GM10266 (cell line): Measurements from ENCODE around the gene PPP1R3C.

ENCODE experiments used
- DNase-seq: peaks from one replicate; pipeline ENCODE4 v3.0.0; 2012; ENCODE audit errors: extremely low spot score
- TF ChIP-seq, protein P1 (sequence below): IDR thresholded peaks from 2 replicates; pipeline ENCODE4 v1.5.1; 2012; ENCODE audit warnings: mild to moderate bottlenecking, low read depth; ENCODE audit not compliant: control insufficient read depth, insufficient read depth; ENCODE audit errors: missing control alignments

PPP1R3C gene

DNA sequence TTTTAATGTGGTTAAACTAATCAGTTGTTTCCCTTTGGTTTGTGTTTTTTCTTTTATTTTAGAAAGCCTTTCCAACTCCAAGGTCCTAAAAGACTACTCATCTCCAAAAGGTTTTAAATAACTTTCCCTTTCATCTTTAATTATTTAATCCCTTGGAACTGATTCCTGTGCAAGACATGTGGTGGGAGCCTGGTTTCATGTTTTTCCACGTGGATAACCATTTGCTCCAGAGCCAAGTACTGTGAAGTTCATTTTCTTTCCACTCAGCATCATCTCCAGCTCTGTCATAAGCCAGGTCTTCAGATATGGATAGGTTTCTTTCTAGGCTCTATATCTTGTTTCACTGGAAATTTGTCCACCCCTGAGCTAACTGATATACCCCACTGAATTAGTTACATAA, 16.7 kb downstream of the PPP1R3C start:
- DNase-seq = no peak
- TF ChIP-seq, protein P1, sequence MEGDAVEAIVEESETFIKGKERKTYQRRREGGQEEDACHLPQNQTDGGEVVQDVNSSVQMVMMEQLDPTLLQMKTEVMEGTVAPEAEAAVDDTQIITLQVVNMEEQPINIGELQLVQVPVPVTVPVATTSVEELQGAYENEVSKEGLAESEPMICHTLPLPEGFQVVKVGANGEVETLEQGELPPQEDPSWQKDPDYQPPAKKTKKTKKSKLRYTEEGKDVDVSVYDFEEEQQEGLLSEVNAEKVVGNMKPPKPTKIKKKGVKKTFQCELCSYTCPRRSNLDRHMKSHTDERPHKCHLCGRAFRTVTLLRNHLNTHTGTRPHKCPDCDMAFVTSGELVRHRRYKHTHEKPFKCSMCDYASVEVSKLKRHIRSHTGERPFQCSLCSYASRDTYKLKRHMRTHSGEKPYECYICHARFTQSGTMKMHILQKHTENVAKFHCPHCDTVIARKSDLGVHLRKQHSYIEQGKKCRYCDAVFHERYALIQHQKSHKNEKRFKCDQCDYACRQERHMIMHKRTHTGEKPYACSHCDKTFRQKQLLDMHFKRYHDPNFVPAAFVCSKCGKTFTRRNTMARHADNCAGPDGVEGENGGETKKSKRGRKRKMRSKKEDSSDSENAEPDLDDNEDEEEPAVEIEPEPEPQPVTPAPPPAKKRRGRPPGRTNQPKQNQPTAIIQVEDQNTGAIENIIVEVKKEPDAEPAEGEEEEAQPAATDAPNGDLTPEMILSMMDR = no peak

DNA sequence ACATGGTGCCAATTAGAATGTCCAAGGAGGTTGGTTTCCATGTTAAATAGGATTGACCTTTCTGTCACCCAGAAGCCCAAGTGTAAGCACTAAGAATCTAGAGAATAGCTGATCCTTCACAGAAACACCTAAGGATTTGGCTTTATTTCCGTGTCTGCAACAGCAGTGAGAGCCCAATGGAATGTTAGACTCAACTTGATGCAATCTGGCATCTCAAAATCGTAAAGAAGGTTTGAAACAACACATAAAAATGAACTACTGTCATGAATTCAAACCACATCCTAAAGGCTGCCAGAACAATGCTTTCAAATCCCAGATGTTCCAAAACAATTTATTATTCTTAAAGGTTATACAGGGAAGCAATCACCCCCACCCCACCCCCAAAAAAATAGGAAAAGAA, 18.6 kb downstream of the PPP1R3C start:
- DNase-seq = no peak
- TF ChIP-seq, protein P1 = no peak

DNA sequence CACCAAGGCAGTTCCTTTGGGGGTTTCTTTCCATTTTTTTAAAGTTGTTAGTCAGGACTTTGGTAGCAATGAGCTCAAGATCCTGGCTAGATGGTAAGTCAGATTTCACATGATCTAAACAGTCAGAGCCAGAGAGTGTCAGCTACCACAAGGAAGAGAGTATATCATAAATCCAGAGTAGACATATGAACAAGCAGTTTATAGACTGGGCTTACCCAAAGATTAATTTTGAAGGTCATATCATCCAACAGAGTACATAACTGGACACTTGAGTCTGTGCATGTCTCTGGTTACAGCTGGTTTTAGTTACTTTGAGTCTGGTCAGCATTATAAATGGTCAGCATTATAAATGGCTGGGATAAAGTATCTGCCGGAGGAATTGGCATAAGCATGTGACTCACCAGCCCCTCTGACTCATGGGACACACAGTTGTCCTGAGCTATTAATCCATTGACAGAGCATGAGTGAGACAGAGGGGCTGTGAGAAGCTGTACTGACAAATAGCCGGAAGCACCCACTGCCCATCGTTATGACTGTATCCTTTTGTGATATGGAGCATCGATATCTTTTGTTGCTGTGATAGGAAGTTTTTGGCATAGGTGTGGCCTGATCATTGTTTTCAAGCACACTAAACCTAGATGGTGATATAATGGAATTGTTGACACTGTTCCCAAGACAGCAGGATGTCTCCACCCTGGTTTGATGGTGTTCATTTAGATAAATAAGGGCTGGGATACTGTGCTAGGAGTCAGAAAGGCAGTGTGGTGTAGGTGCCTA, 19.3 kb downstream of the PPP1R3C start:
- no peak for DNase-seq
- TF ChIP-seq, protein P1 = no peak

DNA sequence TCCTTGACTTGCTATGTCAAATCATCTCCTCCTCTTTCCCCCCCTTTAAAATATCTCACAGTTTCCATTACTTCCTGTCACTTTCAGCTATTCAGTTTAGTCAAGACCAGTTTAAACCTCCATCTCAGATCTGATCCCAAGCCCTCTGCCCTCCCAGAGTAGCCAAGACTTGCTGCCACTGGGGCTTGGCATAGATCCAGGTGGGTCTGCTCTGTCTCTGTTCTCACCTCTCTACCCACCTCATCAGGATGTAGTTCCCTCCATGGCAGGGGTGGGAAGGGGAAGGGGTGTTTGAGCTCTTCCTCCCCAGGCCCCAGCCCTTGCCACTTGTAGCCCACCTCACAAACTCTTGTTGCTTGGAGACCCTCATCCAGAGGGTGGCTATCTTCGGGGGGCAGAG, 22.0 kb downstream of the PPP1R3C start:
- TF ChIP-seq, protein P1 = no peak
- no peak for DNase-seq

DNA sequence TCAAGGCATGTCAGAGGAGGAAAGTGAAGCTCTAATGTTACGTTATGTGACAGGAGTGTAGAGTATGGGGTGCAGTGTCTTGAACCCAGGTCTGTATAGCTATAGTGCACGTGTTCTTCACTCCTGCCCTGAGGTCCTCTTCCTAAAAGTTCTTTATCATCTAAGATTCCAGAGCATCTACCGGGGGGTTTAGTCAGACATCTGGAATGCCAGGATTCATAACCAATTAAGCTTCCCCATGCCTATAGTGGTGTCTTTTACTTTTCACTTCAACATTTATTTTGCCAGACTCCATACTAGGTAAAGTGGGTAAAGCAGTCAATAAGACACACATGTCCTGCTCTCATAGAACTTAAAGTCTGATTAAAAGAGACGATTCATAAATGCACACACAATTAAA, 22.4 kb downstream of the PPP1R3C start:
- no peak for DNase-seq
- TF ChIP-seq, protein P1 = no peak

DNA sequence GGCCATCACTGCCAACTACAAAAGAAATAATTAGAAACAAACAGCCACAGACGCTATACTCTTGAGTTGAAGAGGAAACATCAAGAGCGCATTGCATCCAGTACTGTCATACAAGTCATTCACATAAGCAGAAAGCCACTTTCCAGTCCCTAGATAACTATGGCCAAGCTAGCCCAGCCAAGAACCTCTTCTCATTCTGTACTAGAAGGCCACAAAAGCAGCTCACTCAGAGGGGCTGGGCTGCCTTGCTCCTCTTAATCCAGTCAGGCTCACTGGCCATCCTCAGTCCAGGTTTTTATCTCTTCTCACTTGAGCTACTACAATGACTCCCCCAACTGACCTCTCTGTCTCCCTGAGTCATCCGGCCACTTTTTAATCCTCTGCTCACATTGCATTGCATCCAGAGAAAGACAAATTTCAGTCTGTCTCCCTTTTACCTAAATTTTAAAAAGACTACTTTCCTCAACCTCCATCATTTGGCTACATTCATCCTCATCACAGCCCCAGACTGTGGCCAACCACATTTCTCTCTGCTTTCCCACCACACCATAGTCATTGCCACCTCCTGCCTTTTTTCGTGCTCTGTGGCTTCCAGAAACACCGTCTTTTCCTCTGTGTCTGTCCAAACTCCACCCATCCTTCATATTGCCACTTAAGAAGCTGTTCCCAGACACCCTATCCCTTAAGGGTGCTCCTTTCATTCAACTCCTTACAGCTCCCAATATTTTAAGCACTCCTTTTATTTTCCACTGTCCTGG, 25.0 kb downstream of the PPP1R3C start:
- no peak for DNase-seq
- TF ChIP-seq, protein P1 = no peak

DNA sequence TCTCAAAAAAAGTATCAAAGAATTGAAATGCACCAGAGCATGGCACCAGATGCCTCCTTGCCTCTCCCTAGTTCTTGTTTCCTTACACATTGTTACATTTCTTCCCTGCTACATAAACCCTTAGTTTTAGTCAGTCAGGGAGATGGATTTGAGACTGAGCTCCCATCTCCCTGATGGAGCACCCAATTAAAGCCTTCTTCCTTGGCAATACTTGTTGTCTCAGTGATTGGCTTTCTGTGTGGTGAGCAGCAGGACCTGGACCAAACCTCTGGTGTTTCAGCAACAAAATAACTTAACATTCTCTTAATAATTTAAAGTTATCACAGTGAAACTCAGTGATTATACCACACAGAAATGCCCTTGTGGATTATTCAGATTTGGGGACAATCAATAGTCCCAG, 26.9 kb downstream of the PPP1R3C start:
- no peak for DNase-seq
- TF ChIP-seq, protein P1 = no peak
